ENCODE measurements around the gene TULP1.

The TULP1 gene

DNA sequence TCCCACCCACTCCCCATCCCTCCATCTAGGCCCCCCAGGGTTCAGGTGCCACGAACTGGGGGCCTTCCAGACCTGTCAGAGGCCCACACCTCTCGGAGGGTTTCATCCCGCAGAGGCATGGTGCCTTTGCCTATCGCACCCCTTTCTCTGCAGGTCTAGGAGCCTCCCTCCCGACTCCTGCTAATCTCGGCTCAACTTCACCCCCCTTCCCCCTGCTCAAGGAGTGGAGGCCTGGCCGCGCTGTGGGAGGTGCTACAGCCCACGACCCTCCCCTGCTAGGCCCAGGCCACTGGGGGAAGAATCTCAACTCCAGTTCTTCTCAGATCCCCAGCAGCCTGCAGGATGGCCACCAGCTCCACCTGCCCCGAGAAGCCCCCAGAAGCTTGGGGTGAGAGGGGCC, at the start of gene TULP1:
TULP1 (minus strand) TSS at position 157 of the 400 bp plus-strand sequence; CDS start at position 119, 38 bp downstream.
- ATAC-seq (ENCODE audit: low read depth) (no peak), DNase-seq (ENCODE audit: low spot score) (no peak)
- H3K9me3 ChIP-seq (ENCODE audit: severe bottlenecking) = no peaks in the 10 kb centered on the region
- H3K27ac ChIP-seq (ENCODE audit: poor library complexity, severe bottlenecking) = no peak within 1 kb of the TSS
- no peaks in the 10 kb centered on the region for H3K36me3 ChIP-seq (ENCODE audit: low read depth)
- no peaks in the 10 kb centered on the region for H3K27me3 ChIP-seq (ENCODE audit: insufficient read depth, poor library complexity, severe bottlenecking)
- H3K4me1 ChIP-seq (ENCODE audit: insufficient read depth, poor library complexity, severe bottlenecking) = no peaks in the 10 kb centered on the region
- no peak within 1 kb of the TSS for H3K4me3 ChIP-seq (ENCODE audit: severe bottlenecking)
- TF ChIP-seq CTCF (IDR thresholded peaks at IDR 0.05; ENCODE audit: poor library complexity, severe bottlenecking) = no peak

GRCh38 chr6:35562060-35562459, 49.4 kb upstream of the TULP1 start:
- no peak for TF ChIP-seq CTCF (IDR thresholded peaks at IDR 0.05; ENCODE audit: poor library complexity, severe bottlenecking)
- Histone ChIP-seq H3K9me3 (ENCODE audit: severe bottlenecking) (peaks cover 3% of the 10 kb centered on the region), H3K4me1 (ENCODE audit: insufficient read depth, poor library complexity, severe bottlenecking) (no peaks in the 10 kb centered on the region), H3K36me3 (ENCODE audit: low read depth) (no peaks in the 10 kb centered on the region), H3K4me3 (ENCODE audit: severe bottlenecking) (no peak overlapping the region), H3K27me3 (ENCODE audit: insufficient read depth, poor library complexity, severe bottlenecking) (no peaks in the 10 kb centered on the region), H3K27ac (ENCODE audit: poor library complexity, severe bottlenecking) (no peak overlapping the region)
- DNase-seq (ENCODE audit: low spot score) (no peak), ATAC-seq (ENCODE audit: low read depth) (no peak)

GRCh38 chr6:35561113-35561512, 48.4 kb upstream of the TULP1 start:
- no peak for DNase-seq (ENCODE audit: low spot score)
- H3K27ac ChIP-seq (ENCODE audit: poor library complexity, severe bottlenecking) = no peak overlapping the region
- H3K27me3 ChIP-seq (ENCODE audit: insufficient read depth, poor library complexity, severe bottlenecking) = no peaks in the 10 kb centered on the region
- no peak for ATAC-seq (ENCODE audit: low read depth)
- no peak overlapping the region for H3K4me3 ChIP-seq (ENCODE audit: severe bottlenecking)
- H3K4me1 ChIP-seq (ENCODE audit: insufficient read depth, poor library complexity, severe bottlenecking) = no peaks in the 10 kb centered on the region
- TF ChIP-seq CTCF (IDR thresholded peaks at IDR 0.05; ENCODE audit: poor library complexity, severe bottlenecking) = no peak
- H3K36me3 ChIP-seq (ENCODE audit: low read depth) = no peaks in the 10 kb centered on the region
- H3K9me3 ChIP-seq (ENCODE audit: severe bottlenecking) = no peaks in the 10 kb centered on the region

DNA sequence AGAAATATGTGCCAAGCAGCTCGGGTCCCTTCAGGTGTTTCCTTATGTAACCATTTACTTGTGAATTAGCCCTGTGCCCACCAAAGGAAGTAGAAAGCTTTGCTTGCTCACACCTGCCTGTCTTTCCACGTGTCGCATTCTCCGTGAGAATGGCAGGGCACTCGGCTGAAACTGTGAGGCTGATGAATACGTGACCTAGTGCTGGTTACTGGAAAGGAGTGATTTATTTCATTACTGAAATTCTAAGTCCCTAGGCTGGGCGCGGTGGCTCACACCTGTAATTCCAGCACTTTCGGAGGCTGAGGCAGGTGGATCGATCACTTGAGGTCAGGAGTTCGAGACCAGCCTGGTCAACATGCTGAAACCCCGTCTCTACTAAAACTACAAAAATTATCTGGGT, 45.9 kb upstream of the TULP1 start:
- DNase-seq (ENCODE audit: low spot score) (no peak), ATAC-seq (ENCODE audit: low read depth) (no peak)
- no peak for TF ChIP-seq CTCF (IDR thresholded peaks at IDR 0.05; ENCODE audit: poor library complexity, severe bottlenecking)
- H3K9me3 ChIP-seq (ENCODE audit: severe bottlenecking) = no peaks in the 10 kb centered on the region
- no peaks in the 10 kb centered on the region for H3K4me1 ChIP-seq (ENCODE audit: insufficient read depth, poor library complexity, severe bottlenecking)
- no peak overlapping the region for H3K27ac ChIP-seq (ENCODE audit: poor library complexity, severe bottlenecking)
- H3K4me3 ChIP-seq (ENCODE audit: severe bottlenecking) = no peak overlapping the region
- no peaks in the 10 kb centered on the region for H3K36me3 ChIP-seq (ENCODE audit: low read depth)
- no peaks in the 10 kb centered on the region for H3K27me3 ChIP-seq (ENCODE audit: insufficient read depth, poor library complexity, severe bottlenecking)

DNA sequence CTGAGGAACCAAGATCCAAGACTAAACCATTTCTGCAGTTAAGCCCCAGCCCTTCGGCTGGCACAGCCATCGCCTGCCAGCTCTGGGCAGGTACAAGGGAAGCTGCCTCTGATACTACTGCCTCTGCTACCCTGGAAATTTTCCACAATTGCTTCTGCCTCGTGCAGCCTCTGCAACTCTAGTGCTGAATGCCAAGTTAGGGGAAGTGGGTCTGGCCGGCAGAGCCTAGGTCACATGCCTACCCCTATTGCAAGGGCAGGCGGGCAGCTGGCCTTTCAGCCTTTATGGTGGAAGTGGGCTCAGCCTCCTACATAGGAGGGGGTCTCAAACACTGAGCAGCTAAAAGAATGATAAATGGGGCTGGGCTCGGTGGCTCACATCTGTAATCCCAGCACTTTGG, 44.5 kb upstream of the TULP1 start:
- Histone ChIP-seq H3K4me1 (ENCODE audit: insufficient read depth, poor library complexity, severe bottlenecking) (no peaks in the 10 kb centered on the region), H3K36me3 (ENCODE audit: low read depth) (no peaks in the 10 kb centered on the region), H3K27ac (ENCODE audit: poor library complexity, severe bottlenecking) (no peak overlapping the region), H3K27me3 (ENCODE audit: insufficient read depth, poor library complexity, severe bottlenecking) (no peaks in the 10 kb centered on the region), H3K9me3 (ENCODE audit: severe bottlenecking) (no peaks in the 10 kb centered on the region), H3K4me3 (ENCODE audit: severe bottlenecking) (no peak overlapping the region)
- TF ChIP-seq CTCF (IDR thresholded peaks at IDR 0.05; ENCODE audit: poor library complexity, severe bottlenecking) = no peak
- ATAC-seq (ENCODE audit: low read depth) = no peak
- no peak for DNase-seq (ENCODE audit: low spot score)
